ENCODE measurements around the gene PLOD1. TPM values are rescaled to one million over a fixed set of nuclear protein-coding genes. Genes with fewer than 3 reads are reported as not detected.
"Not testable (repeated sequence)": the region's sequence is repeated elsewhere in the genome, so short reads cannot be mapped to it uniquely, and the experiment has no call there.

Gene PLOD1
- total and polyA plus RNA-seq, 2 donors (not counting 1 experiment from before 2014, with no cell fraction given), result 10.4 to 13.4 TPM

DNA sequence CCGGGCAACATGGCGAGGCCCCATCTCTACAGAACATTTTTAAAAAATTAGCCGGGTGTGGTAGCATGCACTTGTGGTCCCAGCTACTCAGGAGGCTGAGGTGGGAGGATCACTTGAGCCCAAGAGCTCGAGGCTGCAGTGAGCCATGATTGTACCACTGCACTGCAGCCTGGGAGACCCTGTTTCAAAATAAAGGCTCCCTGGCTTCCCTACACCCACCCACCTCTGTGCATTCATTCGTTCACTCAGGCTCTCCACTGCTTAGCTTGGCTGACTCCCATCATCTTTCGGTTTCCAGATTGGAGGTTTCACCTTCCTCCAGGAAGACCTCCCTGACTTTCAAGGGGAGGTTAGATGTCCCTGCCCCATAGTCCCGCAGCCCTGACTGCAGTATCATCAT lies 22.5 kb upstream of the PLOD1 start:
- H3K9ac ChIP-seq (ENCODE audit: low read length), result no peak overlapping the region
- CTCF ChIA-PET, result interaction anchor here (0.6 kb wide), 1 partner anchor 199 kb away, joined by 3 read pairs; no protein-coding TSS in a partner anchor

GRCh38 chr1:11912482-11913216 lies 21.9 kb upstream of the PLOD1 start:
- Mint-ChIP-seq H3K27ac (peak overlapping the region; percentile 50), H3K4me1 (peaks cover 21% of the 10 kb centered on the region)
- ATAC-seq (ENCODE audit: low read depth); DNase-seq; intact Hi-C loops (cut with micrococcal nuclease); H3K9ac ChIP-seq (ENCODE audit: low read length); H3K79me2 ChIP-seq (ENCODE audit: control insufficient read depth, insufficient read depth, low read length); H3K4me3 Mint-ChIP-seq; POLR2A ChIA-PET; H3K9me3 ChIP-seq (ENCODE audit: control extremely low read depth in 1 of 3, control insufficient read depth in 2 of 3, insufficient read depth in 1 of 3, low read length in 2 of 3); H3K4me3 ChIP-seq (ENCODE audit: control extremely low read depth in 1 of 5, extremely low read depth in 1 of 5, insufficient read depth in 1 of 5, low read depth in 2 of 5, low read length in 4 of 5); H3K27me3 Mint-ChIP-seq; CTCF ChIA-PET; H2AFZ ChIP-seq (ENCODE audit: insufficient read depth, low read depth, low read length, poor library complexity, severe bottlenecking); H3K9me3 Mint-ChIP-seq (ENCODE audit: insufficient read depth); H4K20me1 ChIP-seq (ENCODE audit: control insufficient read depth, insufficient read depth, low read length, poor library complexity, severe bottlenecking); H3K27me3 ChIP-seq (replicated peaks in 1 of 4; ENCODE audit: control extremely low read depth in 1 of 4, control insufficient read depth in 3 of 4, insufficient read depth in 4 of 4, low read length in 3 of 4); H3K36me3 ChIP-seq (replicated peaks in 1 of 2; ENCODE audit: control extremely low read depth in 1 of 2, control insufficient read depth in 1 of 2, extremely low read depth in 1 of 2, insufficient read depth in 2 of 2, low read length in 1 of 2); H3K4me1 ChIP-seq (ENCODE audit: control insufficient read depth in 2 of 2, insufficient read depth in 2 of 2, low read length in 2 of 2); H3K4me2 ChIP-seq (replicated peaks; ENCODE audit: low read depth, low read length, poor library complexity, severe bottlenecking); H3K27ac ChIP-seq (ENCODE audit: low read length in 2 of 2): not testable (repeated sequence)
- 91% methylated on average over 10 of the region's 21 CpGs for WGBS (ENCODE audit: insufficient coverage)

More for the DNA sequence above, 22.5 kb upstream of the PLOD1 start:
- TF ChIP-seq CTCF (IDR thresholded peaks at IDR 0.05), result no peak
- TF ChIP-seq EZH2 (IDR thresholded peaks at IDR 0.05; ENCODE audit: borderline replicate concordance, insufficient read depth, low read depth, low read length, poor library complexity, severe bottlenecking), result no peak
- Histone ChIP-seq H3K36me3 (replicated peaks in 1 of 2; ENCODE audit: control extremely low read depth in 1 of 2, control insufficient read depth in 1 of 2, extremely low read depth in 1 of 2, insufficient read depth in 2 of 2, low read length in 1 of 2) (no peaks in the 10 kb centered on the region), H2AFZ (ENCODE audit: insufficient read depth, low read depth, low read length, poor library complexity, severe bottlenecking) (no peak overlapping the region), H3K27ac (ENCODE audit: low read length in 2 of 2) (no peak overlapping the region), H3K79me2 (ENCODE audit: control insufficient read depth, insufficient read depth, low read length) (peaks cover 3% of the 10 kb centered on the region), H3K9me3 (ENCODE audit: control extremely low read depth in 1 of 3, control insufficient read depth in 2 of 3, insufficient read depth in 1 of 3, low read length in 2 of 3) (no peaks in the 10 kb centered on the region), H4K20me1 (ENCODE audit: control insufficient read depth, insufficient read depth, low read length, poor library complexity, severe bottlenecking) (no peaks in the 10 kb centered on the region), H3K4me3 (ENCODE audit: control extremely low read depth in 1 of 5, extremely low read depth in 1 of 5, insufficient read depth in 1 of 5, low read depth in 2 of 5, low read length in 4 of 5) (no peak overlapping the region), H3K4me2 (replicated peaks; ENCODE audit: low read depth, low read length, poor library complexity, severe bottlenecking) (no peak overlapping the region), H3K27me3 (replicated peaks in 1 of 4; ENCODE audit: control extremely low read depth in 1 of 4, control insufficient read depth in 3 of 4, insufficient read depth in 4 of 4, low read length in 3 of 4) (no peaks in the 10 kb centered on the region), H3K4me1 (ENCODE audit: control insufficient read depth in 2 of 2, insufficient read depth in 2 of 2, low read length in 2 of 2) (peaks cover 3 to 9% of the 10 kb centered on the region in 2 donors)
- no peak for ATAC-seq (ENCODE audit: low read depth)
- WGBS (ENCODE audit: insufficient coverage), result 89% methylated on average over 4 of the region's 7 CpGs
- H3K9me3 Mint-ChIP-seq (ENCODE audit: insufficient read depth), result no peaks in the 10 kb centered on the region
- no peaks in the 10 kb centered on the region for H3K27me3 Mint-ChIP-seq
- H3K27ac Mint-ChIP-seq, result peak overlapping the region; percentile 50
- H3K4me3 Mint-ChIP-seq, result no peak overlapping the region
- DNase-seq, result no peak
- POLR2A ChIA-PET, result no interaction called here
- intact Hi-C loops (cut with micrococcal nuclease), result no loop called here
- peaks cover 24% of the 10 kb centered on the region for H3K4me1 Mint-ChIP-seq

Data from B cell (primary cell).